Measurements from ENCODE around the gene BRSK2. TPM values are rescaled to one million over a fixed set of nuclear protein-coding genes. Genes with fewer than 3 reads are reported as not detected.

The BRSK2 gene
- total and polyA plus RNA-seq, 7 donors: 0.19 to 0.78 (median 0.32) TPM

- ATAC-seq: no peak
- intact Hi-C loops (cut with DNase I): no loop called here
- peaks cover 0 to 84% of the 10 kb centered on the region in 2 donors for H3K36me3 ChIP-seq (ENCODE audit: insufficient read depth in 1 of 2, low read depth in 1 of 2)
- 80 to 84% (median 82%) methylated on average over 9 of the region's 9 CpGs for WGBS, 3 donors
- H3K4me3 ChIP-seq: no peak overlapping the region
- TF ChIP-seq CTCF (IDR thresholded peaks at IDR 0.05): no peak
- no peak overlapping the region for H3K27ac ChIP-seq
- no peaks in the 10 kb centered on the region for H3K27me3 ChIP-seq (ENCODE audit: insufficient read depth in 3 of 3, low read length in 2 of 3)
- H3K4me1 ChIP-seq: no peaks in the 10 kb centered on the region
- no peak for DNase-seq
- no peaks in the 10 kb centered on the region for H3K9me3 ChIP-seq
These were observed 82.0 kb downstream of the BRSK2 start for GRCh38 chr11:1471736-1472135.

- H3K9me3 ChIP-seq: no peaks in the 10 kb centered on the region
- TF ChIP-seq CTCF (IDR thresholded peaks at IDR 0.05): no peak
- H3K4me1 ChIP-seq: no peaks in the 10 kb centered on the region
- peaks cover 0 to 91% of the 10 kb centered on the region in 2 donors for H3K36me3 ChIP-seq (ENCODE audit: insufficient read depth in 1 of 2, low read depth in 1 of 2)
- no peak overlapping the region for H3K4me3 ChIP-seq
- 91 to 93% (median 92%) methylated on average over 20 to 21 of the region's 21 CpGs for WGBS, 3 donors
- ATAC-seq (no peak), DNase-seq (peak; percentile 11 to 46)
- no peaks in the 10 kb centered on the region for H3K27me3 ChIP-seq (ENCODE audit: insufficient read depth in 3 of 3, low read length in 2 of 3)
- intact Hi-C loops (cut with DNase I): no loop called here
- H3K27ac ChIP-seq: no peak overlapping the region
These were observed 82.7 kb downstream of the BRSK2 start for GRCh38 chr11:1472180-1473005.

- Histone ChIP-seq H3K27ac (no peak overlapping the region), H3K9me3 (no peaks in the 10 kb centered on the region), H3K36me3 (ENCODE audit: insufficient read depth in 1 of 2, low read depth in 1 of 2) (peaks cover 0 to 97% of the 10 kb centered on the region in 2 donors), H3K27me3 (ENCODE audit: insufficient read depth in 3 of 3, low read length in 2 of 3) (no peaks in the 10 kb centered on the region), H3K4me3 (no peak overlapping the region), H3K4me1 (no peaks in the 10 kb centered on the region)
- DNase-seq (peak in 1 of 2 donors; percentile 40), ATAC-seq (no peak)
- TF ChIP-seq CTCF (IDR thresholded peaks at IDR 0.05): no peak
- WGBS, 3 donors: 94 to 96% (median 95%) methylated on average over 12 of the region's 12 CpGs
- intact Hi-C loops (cut with DNase I): no loop called here
These were observed 83.4 kb downstream of the BRSK2 start for GRCh38 chr11:1473011-1473628.

- Histone ChIP-seq H3K4me1 (no peaks in the 10 kb centered on the region), H3K27me3 (ENCODE audit: insufficient read depth in 3 of 3, low read length in 2 of 3) (no peaks in the 10 kb centered on the region), H3K4me3 (no peak overlapping the region), H3K36me3 (ENCODE audit: insufficient read depth in 1 of 2, low read depth in 1 of 2) (peaks cover 0 to 97% of the 10 kb centered on the region in 2 donors), H3K27ac (no peak overlapping the region), H3K9me3 (no peaks in the 10 kb centered on the region)
- DNase-seq: peak in 1 of 2 donors; percentile 35
- no peak for TF ChIP-seq CTCF (IDR thresholded peaks at IDR 0.05)
- ATAC-seq: no peak
- intact Hi-C loops (cut with DNase I): no loop called here
- 92 to 94% (median 92%) methylated on average over 22 of the region's 22 CpGs for WGBS, 3 donors
These were observed 84.1 kb downstream of the BRSK2 start for GRCh38 chr11:1473786-1474185.
